SH-SY5Y (cell line): ENCODE results near the gene CNTN4.

Experiments used
- GATA2 ChIP-seq: IDR thresholded peaks from 2 replicates; pipeline ENCODE4 v1.6.1; 2011; ENCODE audit warnings: mild to moderate bottlenecking, low read depth, low read length
- GATA3 ChIP-seq: IDR thresholded peaks from 2 replicates; pipeline ENCODE4 v1.6.1; 2011; ENCODE audit warnings: low read depth, mild to moderate bottlenecking, low read length, moderate library complexity

DNA sequence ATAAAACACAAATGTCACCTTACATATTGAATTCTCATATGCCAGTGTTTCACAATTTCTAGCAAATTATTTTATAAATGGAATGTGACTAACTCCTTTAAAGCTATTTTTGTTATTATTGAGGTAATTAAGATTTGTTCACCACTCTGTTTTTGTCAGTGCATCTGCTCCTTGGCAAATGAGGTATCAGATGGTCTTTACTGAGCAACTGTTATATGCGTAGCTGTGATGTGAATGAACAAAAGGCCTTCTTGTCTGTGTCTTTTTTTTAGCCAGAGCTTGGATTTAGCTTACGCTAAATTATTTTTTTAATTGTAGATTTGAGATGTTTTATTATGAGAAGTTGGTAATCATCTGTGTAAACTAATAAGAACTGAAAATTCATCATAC is 886.2 kb downstream of the CNTN4 start:
- TF ChIP-seq GATA2 = no peak
- TF ChIP-seq GATA3 = no peak
